GM23338 (cell line): Measurements from ENCODE around the gene CLDN20. TPM values are rescaled to one million over a fixed set of nuclear protein-coding genes. Genes with fewer than 3 reads are reported as not detected.
"Not testable (repeated sequence)": the region's sequence is repeated elsewhere in the genome, so short reads cannot be mapped to it uniquely, and the experiment has no call there.

ENCODE experiments used
- ATAC-seq: fragments of 200-7000 bp; cut with Tn5 transposase; 3 replicates; pipeline ENCODE4 v1.9.1; 2020
- DNase-seq: peaks from one replicate; pipeline ENCODE4 v3.0.0-alpha.2; 2015; ENCODE audit warnings: low spot score
- H2AFZ ChIP-seq: fragments of 200-600 bp; sonication (generic); 2 replicates; pipeline ENCODE4 v1.8.0; 2016; ENCODE audit warnings: antibody characterized with exemption, mild to moderate bottlenecking, moderate library complexity
- H3F3A ChIP-seq: fragments of 200-600 bp; sonication (generic); replicated peaks from 2 replicates; pipeline ENCODE4 v1.8.0; 2017; ENCODE audit warnings: antibody characterized with exemption, mixed run types, low read depth
- H3K27ac ChIP-seq: fragments of 200-600 bp; sonication (generic); 2 replicates; pipeline ENCODE4 v1.6.1; 2016; ENCODE audit warnings: low read depth
- H3K27me3 ChIP-seq: fragments of 200-600 bp; sonication (generic); 2 replicates; pipeline ENCODE4 v1.8.0; 2016; ENCODE audit warnings: mild to moderate bottlenecking, mixed run types, moderate library complexity; ENCODE audit not compliant: insufficient read depth
- H3K36me3 ChIP-seq: fragments of 200-600 bp; sonication (generic); 2 replicates; pipeline ENCODE4 v1.8.0; 2016; ENCODE audit warnings: mild to moderate bottlenecking; ENCODE audit not compliant: insufficient read depth
- H3K4me1 ChIP-seq: fragments of 200-600 bp; sonication (generic); 2 replicates; pipeline ENCODE4 v1.8.0; 2016; ENCODE audit warnings: mild to moderate bottlenecking, moderate library complexity; ENCODE audit not compliant: insufficient read depth
- H3K4me2 ChIP-seq: fragments of 200-600 bp; sonication (generic); 2 replicates; pipeline ENCODE4 v1.7.1; 2017; ENCODE audit warnings: mixed run types
- H3K4me3 ChIP-seq: fragments of 200-600 bp; sonication (generic); 2 replicates; pipeline ENCODE4 v1.6.1; 2016; ENCODE audit warnings: mixed run types
- H3K79me2 ChIP-seq: fragments of 200-600 bp; sonication (generic); replicated peaks from 2 replicates; pipeline ENCODE4 v1.8.0; 2017; ENCODE audit warnings: mild to moderate bottlenecking; ENCODE audit not compliant: insufficient read depth
- H3K9me2 ChIP-seq: fragments of 200-600 bp; sonication (generic); 2 replicates; pipeline ENCODE4 v1.8.0; 2017; ENCODE audit not compliant: insufficient read depth
- H4K20me1 ChIP-seq: fragments of 200-600 bp; sonication (generic); replicated peaks from 2 replicates; pipeline ENCODE4 v1.8.0; 2017; ENCODE audit warnings: mild to moderate bottlenecking; ENCODE audit not compliant: insufficient read depth
- H3K27ac Mint-ChIP-seq: 2 replicates; pipeline ENCODE4 v1.8.0; 2020; ENCODE audit warnings: inconsistent platforms, mild to moderate bottlenecking, moderate library complexity, mixed read lengths
- H3K27me3 Mint-ChIP-seq: 3 replicates; pipeline ENCODE4 v1.8.0; 2022; ENCODE audit warnings: low read depth, mild to moderate bottlenecking, moderate library complexity, mixed read lengths, inconsistent platforms; ENCODE audit not compliant: insufficient read depth, poor library complexity
- H3K36me3 Mint-ChIP-seq: 3 replicates; pipeline ENCODE4 v1.8.0; 2021; ENCODE audit warnings: low read depth, mild to moderate bottlenecking, inconsistent platforms, moderate library complexity, mixed read lengths
- H3K4me1 Mint-ChIP-seq: 3 replicates; pipeline ENCODE4 v1.8.0; 2020; ENCODE audit warnings: mild to moderate bottlenecking, inconsistent platforms, mixed read lengths
- H3K4me3 Mint-ChIP-seq: 3 replicates; pipeline ENCODE4 v1.8.0; 2021; ENCODE audit warnings: moderate library complexity, mild to moderate bottlenecking, inconsistent platforms, mixed read lengths
- H3K9me3 Mint-ChIP-seq: 3 replicates; pipeline ENCODE4 v1.8.0; 2020; ENCODE audit warnings: moderate library complexity, mild to moderate bottlenecking, inconsistent platforms, mixed read lengths
- EZH2 ChIP-seq: fragments of 200-600 bp; sonication (generic); IDR thresholded peaks from one replicate; pipeline ENCODE4 v1.8.0; 2017; ENCODE audit warnings: antibody characterized with exemption, mild to moderate bottlenecking, low read depth; ENCODE audit not compliant: unreplicated experiment
- JUNB ChIP-seq: IDR thresholded peaks from one replicate; pipeline ENCODE4 v1.6.1; 2016; ENCODE audit warnings: antibody characterized with exemption; ENCODE audit not compliant: unreplicated experiment
- NANOG ChIP-seq: IDR thresholded peaks from 2 replicates; pipeline ENCODE4 v1.6.1; 2016; ENCODE audit warnings: antibody characterized with exemption, borderline replicate concordance
- REST ChIP-seq: IDR thresholded peaks from one replicate; pipeline ENCODE4 v1.6.1; 2018; ENCODE audit warnings: antibody characterized with exemption; ENCODE audit not compliant: unreplicated experiment
- STAT1 ChIP-seq: IDR thresholded peaks from one replicate; pipeline ENCODE4 v1.6.1; 2016; ENCODE audit warnings: antibody characterized with exemption; ENCODE audit not compliant: unreplicated experiment
- ZNF331 ChIP-seq: fragments of 250-450 bp; sonication (Bioruptor Pico); IDR thresholded peaks from 2 replicates; pipeline ENCODE4 v1.5.0; 2020; ENCODE audit warnings: low read depth, mild to moderate bottlenecking, moderate library complexity
- ZNF462 ChIP-seq: fragments of 250-450 bp; sonication (Bioruptor Pico); IDR thresholded peaks from 2 replicates; pipeline ENCODE4 v1.5.0; 2020; ENCODE audit warnings: mild to moderate bottlenecking, moderate library complexity
- polyA plus RNA-seq: library from polyadenylated mRNA; unstranded; fragments of >200 nt; fragmentation: Nextera tagmentation; extraction: Ambion mirVana; gene quantifications from 2 replicates; pipeline ENCODE4 v1.2.1, GENCODE V29; 2016
- total RNA-seq: library from RNA; depleted of rRNA; stranded (reverse); fragments of >200 nt; shearing (Covaris generic); gene quantifications from 2 replicates; pipeline ENCODE4 v1.2.3, GENCODE V29; 2014
- TF ChIP-seq, protein P1 (sequence below): IDR thresholded peaks from 2 replicates; pipeline ENCODE4 v1.6.1; 2016; ENCODE audit warnings: antibody characterized with exemption
- TF ChIP-seq, protein P2 (sequence below), 2 experiments: fragments of 200-600 bp in 1 of 2; sonication (generic) in 1 of 2; conservative IDR thresholded peaks; 2 replicates each; pipeline versions ENCODE4 v1.5.1 to v1.6.1; 2016 to 2017; ENCODE audit warnings: antibody characterized with exemption in 2 of 2, low read depth in 2 of 2, mild to moderate bottlenecking in 2 of 2, moderate library complexity in 1 of 2

The CLDN20 gene
- total and polyA plus RNA-seq, 2 experiments from 2014 or later = 0.23 TPM; not detected in 1

DNA sequence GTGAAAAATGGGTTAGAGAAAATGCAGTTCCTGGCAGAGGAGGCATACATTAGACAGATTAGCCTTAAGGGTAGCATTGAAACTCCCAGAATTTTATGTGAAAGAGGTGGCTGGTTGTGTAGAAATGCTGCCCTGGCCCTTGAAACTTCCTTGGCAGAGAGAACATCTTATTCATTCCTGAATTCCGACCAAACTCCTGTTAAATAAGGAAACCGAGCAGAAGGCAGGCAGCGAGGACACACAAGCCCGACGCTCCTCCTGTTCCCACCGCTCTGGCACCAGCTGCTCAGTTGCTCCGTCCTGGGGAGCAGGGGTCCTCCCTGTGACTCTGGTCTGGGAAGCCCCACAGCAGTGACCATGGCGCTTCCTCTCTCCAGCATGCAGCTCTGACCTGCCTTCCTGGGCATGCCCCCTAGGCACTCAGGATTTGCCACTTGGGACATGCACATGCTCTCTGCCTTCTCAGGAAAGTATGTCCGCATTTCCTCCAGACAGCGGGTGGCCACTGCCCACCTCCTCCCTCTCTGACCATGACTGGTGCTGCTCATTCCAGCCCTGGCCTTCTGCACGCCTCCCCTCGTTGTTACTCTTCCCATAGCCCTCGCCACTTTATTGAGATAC lies 35.2 kb upstream of the CLDN20 start:
- Histone ChIP-seq H3F3A (no peaks in the 10 kb centered on the region), H4K20me1 (no peaks in the 10 kb centered on the region), H3K27ac (no peak overlapping the region), H3K79me2 (no peaks in the 10 kb centered on the region), H3K36me3 (peaks cover 4% of the 10 kb centered on the region; the same call in 1 of the 2 replicates), H3K4me1 (peaks cover 10% of the 10 kb centered on the region; the same call in 1 of the 2 replicates), H3K4me2 (no peak overlapping the region), H3K27me3 (no peaks in the 10 kb centered on the region), H3K9me2 (no peaks in the 10 kb centered on the region), H2AFZ (no peak overlapping the region), H3K4me3 (no peak overlapping the region)
- DNase-seq = no peak
- H3K36me3 Mint-ChIP-seq = peaks cover 18% of the 10 kb centered on the region
- peaks cover 9% of the 10 kb centered on the region for H3K9me3 Mint-ChIP-seq
- no peak for ATAC-seq
- peaks cover 33% of the 10 kb centered on the region for H3K4me1 Mint-ChIP-seq
- H3K4me3 Mint-ChIP-seq = no peak overlapping the region
- TF ChIP-seq ZNF331 (CRISPR knock-in tag) (no peak), STAT1 (no peak), REST (no peak), JUNB (no peak), NANOG (no peak), ZNF462 (CRISPR knock-in tag) (no peak), EZH2 (no peak)
- TF ChIP-seq, protein P1, sequence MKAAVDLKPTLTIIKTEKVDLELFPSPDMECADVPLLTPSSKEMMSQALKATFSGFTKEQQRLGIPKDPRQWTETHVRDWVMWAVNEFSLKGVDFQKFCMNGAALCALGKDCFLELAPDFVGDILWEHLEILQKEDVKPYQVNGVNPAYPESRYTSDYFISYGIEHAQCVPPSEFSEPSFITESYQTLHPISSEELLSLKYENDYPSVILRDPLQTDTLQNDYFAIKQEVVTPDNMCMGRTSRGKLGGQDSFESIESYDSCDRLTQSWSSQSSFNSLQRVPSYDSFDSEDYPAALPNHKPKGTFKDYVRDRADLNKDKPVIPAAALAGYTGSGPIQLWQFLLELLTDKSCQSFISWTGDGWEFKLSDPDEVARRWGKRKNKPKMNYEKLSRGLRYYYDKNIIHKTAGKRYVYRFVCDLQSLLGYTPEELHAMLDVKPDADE = no peak
- TF ChIP-seq, protein P2, sequence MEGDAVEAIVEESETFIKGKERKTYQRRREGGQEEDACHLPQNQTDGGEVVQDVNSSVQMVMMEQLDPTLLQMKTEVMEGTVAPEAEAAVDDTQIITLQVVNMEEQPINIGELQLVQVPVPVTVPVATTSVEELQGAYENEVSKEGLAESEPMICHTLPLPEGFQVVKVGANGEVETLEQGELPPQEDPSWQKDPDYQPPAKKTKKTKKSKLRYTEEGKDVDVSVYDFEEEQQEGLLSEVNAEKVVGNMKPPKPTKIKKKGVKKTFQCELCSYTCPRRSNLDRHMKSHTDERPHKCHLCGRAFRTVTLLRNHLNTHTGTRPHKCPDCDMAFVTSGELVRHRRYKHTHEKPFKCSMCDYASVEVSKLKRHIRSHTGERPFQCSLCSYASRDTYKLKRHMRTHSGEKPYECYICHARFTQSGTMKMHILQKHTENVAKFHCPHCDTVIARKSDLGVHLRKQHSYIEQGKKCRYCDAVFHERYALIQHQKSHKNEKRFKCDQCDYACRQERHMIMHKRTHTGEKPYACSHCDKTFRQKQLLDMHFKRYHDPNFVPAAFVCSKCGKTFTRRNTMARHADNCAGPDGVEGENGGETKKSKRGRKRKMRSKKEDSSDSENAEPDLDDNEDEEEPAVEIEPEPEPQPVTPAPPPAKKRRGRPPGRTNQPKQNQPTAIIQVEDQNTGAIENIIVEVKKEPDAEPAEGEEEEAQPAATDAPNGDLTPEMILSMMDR (conservative IDR thresholded peaks at IDR 0.05; ENCODE audit: low read depth in 2 of 2) = no peak
- 0 out of 2 replicates have a peak overlapping the region, but pooled peaks have one; percentile 14 for H3K27ac Mint-ChIP-seq
- H3K27me3 Mint-ChIP-seq = peaks cover 5% of the 10 kb centered on the region

DNA sequence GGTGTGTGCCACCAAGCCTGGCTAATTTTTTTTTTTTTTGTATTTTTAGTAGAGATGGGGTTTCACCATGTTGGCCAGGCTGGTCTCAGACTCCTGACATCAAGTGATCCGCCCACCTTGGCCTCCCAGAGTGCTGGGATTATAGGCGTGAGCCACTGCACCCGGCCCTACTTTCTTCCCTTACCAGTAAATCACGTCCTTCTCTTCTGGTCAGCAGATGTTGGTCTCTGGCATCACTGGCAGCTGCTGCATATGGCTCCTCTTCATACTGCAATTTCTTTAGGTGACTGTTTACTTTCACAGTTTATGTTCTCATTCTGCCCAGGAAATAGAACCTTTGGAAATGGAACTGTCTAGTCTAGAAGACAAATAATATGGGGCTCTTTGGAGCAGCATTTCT lies 32.8 kb upstream of the CLDN20 start:
- H2AFZ ChIP-seq, H3K27me3 ChIP-seq, H3K4me2 ChIP-seq, DNase-seq, ATAC-seq, H3K9me2 ChIP-seq, H3K36me3 ChIP-seq, H3K79me2 ChIP-seq, H3K4me3 Mint-ChIP-seq, H4K20me1 ChIP-seq, H3K27me3 Mint-ChIP-seq, H3K4me3 ChIP-seq, H3K27ac ChIP-seq, H3F3A ChIP-seq, H3K27ac Mint-ChIP-seq: not testable (repeated sequence)
- Mint-ChIP-seq H3K4me1 (peaks cover 31% of the 10 kb centered on the region), H3K36me3 (peaks cover 19% of the 10 kb centered on the region), H3K9me3 (peaks cover 11% of the 10 kb centered on the region)
- peaks cover 16% of the 10 kb centered on the region; the same call in 1 of the 2 replicates for H3K4me1 ChIP-seq
